Colonic mucosa (tissue), 4 donors: ENCODE data around the gene IRF9. TPM values are rescaled to one million over a fixed set of nuclear protein-coding genes. Genes with fewer than 3 reads are reported as not detected.

ENCODE experiments used
- DNase-seq: peaks from one replicate; pipeline ENCODE4 v3.0.0-alpha.2; 2020
- H3K27ac ChIP-seq: fragments of 200-600 bp; one replicate; pipeline ENCODE4 v1.8.0; 2021
- H3K27me3 ChIP-seq: fragments of 200-600 bp; one replicate; pipeline ENCODE4 v1.8.0; 2021
- H3K36me3 ChIP-seq: fragments of 200-600 bp; one replicate; pipeline ENCODE4 v1.8.0; 2021
- H3K4me1 ChIP-seq: fragments of 200-600 bp; one replicate; pipeline ENCODE4 v1.8.0; 2021; ENCODE audit warnings: mild to moderate bottlenecking
- H3K4me3 ChIP-seq: fragments of 200-600 bp; one replicate; pipeline ENCODE4 v1.8.0; 2021
- H3K9ac ChIP-seq, 2 donors: one replicate each; pipeline ENCODE4 v1.7.0; 2013; ENCODE audit warnings: control low read depth in 2 of 2, low read depth in 2 of 2, low read length in 2 of 2
- H3K9me3 ChIP-seq: fragments of 200-600 bp; one replicate; pipeline ENCODE4 v1.8.0; 2021
- CTCF ChIP-seq: fragments of 200-600 bp; IDR thresholded peaks from one replicate; pipeline ENCODE4 v1.8.0; 2022; ENCODE audit warnings: antibody characterized with exemption, mild to moderate bottlenecking
- intact Hi-C: fragments of 100-400 bp; cut with DNase I; formaldehyde crosslinking; loops from one replicate; pipeline ENCODE4 v1.14.1; 2022
- total RNA-seq, 2 donors: library from RNA; stranded (reverse); fragmentation: NEBNext Ultra II Directional in 1 of 2; extraction: Animal tissue kit (Norgen Biotek cat#: 25700) in 1 of 2; gene quantifications; one replicate each; pipeline ENCODE4 v1.2.1, GENCODE V29; 2021
- donor health status: healthy.
- donor health status: DM: no; HTN: no; CAD: no.
- donor health status: DM: no; HTN: no; CAD: no.

IRF9 gene
- total RNA-seq, 2 donors from 2014 or later = 54.4 to 57.5 TPM

GRCh38 chr14:24181371-24182077 lies 20.5 kb downstream of the IRF9 start:
- Histone ChIP-seq H3K4me3 (no peak overlapping the region), H3K27me3 (no peaks in the 10 kb centered on the region), H3K9me3 (no peaks in the 10 kb centered on the region), H3K9ac (no peak overlapping the region), H3K36me3 (no peaks in the 10 kb centered on the region), H3K27ac (no peak overlapping the region), H3K4me1 (no peaks in the 10 kb centered on the region)
- DNase-seq = no peak
- intact Hi-C loops = no loop called here
- no peak for TF ChIP-seq CTCF

- no peaks in the 10 kb centered on the region for H3K36me3 ChIP-seq
- DNase-seq = no peak
- intact Hi-C loops = no loop called here
Measured at GRCh38 chr14:24182110-24182882, 21.2 kb downstream of the IRF9 start.

GRCh38 chr14:24183014-24183481 lies 22.0 kb downstream of the IRF9 start:
- DNase-seq = no peak
- intact Hi-C loops = no loop called here
- no peaks in the 10 kb centered on the region for H3K27me3 ChIP-seq
- H3K27ac ChIP-seq = no peak overlapping the region
- H3K9ac ChIP-seq = peak overlapping the region in 1 of 2 donors; percentile 35
- no peaks in the 10 kb centered on the region for H3K36me3 ChIP-seq
- no peak for TF ChIP-seq CTCF
- no peaks in the 10 kb centered on the region for H3K4me1 ChIP-seq
- H3K4me3 ChIP-seq = no peak overlapping the region
- no peaks in the 10 kb centered on the region for H3K9me3 ChIP-seq

More at GRCh38 chr14:24182110-24182882, 21.2 kb downstream of the IRF9 start:
- no peaks in the 10 kb centered on the region for H3K27me3 ChIP-seq
- no peak overlapping the region for H3K9ac ChIP-seq
- no peak for TF ChIP-seq CTCF
- no peak overlapping the region for H3K27ac ChIP-seq
- no peaks in the 10 kb centered on the region for H3K4me1 ChIP-seq
- H3K9me3 ChIP-seq = no peaks in the 10 kb centered on the region
- no peak overlapping the region for H3K4me3 ChIP-seq

- TF ChIP-seq CTCF = no peak
- Histone ChIP-seq H3K4me3 (no peak overlapping the region), H3K27ac (no peak overlapping the region), H3K36me3 (no peaks in the 10 kb centered on the region), H3K27me3 (no peaks in the 10 kb centered on the region), H3K9me3 (no peaks in the 10 kb centered on the region), H3K9ac (no peak overlapping the region), H3K4me1 (no peaks in the 10 kb centered on the region)
- intact Hi-C loops = no loop called here
- DNase-seq = no peak
Measured at GRCh38 chr14:24184104-24184970, 23.3 kb downstream of the IRF9 start.

- Histone ChIP-seq H3K36me3 (no peaks in the 10 kb centered on the region), H3K27me3 (no peaks in the 10 kb centered on the region), H3K9me3 (no peaks in the 10 kb centered on the region), H3K4me3 (no peak overlapping the region), H3K4me1 (no peaks in the 10 kb centered on the region), H3K27ac (no peak overlapping the region), H3K9ac (no peak overlapping the region)
- intact Hi-C loops = no loop called here
- no peak for DNase-seq
- TF ChIP-seq CTCF = no peak
Measured at GRCh38 chr14:24185026-24185425, 24.0 kb downstream of the IRF9 start.
